GM23248 (cell line): Measurements from ENCODE around the gene SLC30A3. TPM values are rescaled to one million over a fixed set of nuclear protein-coding genes. Genes with fewer than 3 reads are reported as not detected.
A peak's percentile ranks its signal among the peaks of the same experiment; 100 is the strongest.

Experiments
- DNase-seq: peaks from one replicate; pipeline ENCODE4 v3.0.0-alpha.2; 2015
- H2AFZ ChIP-seq: fragments of 200-600 bp; sonication (generic); 2 replicates; pipeline ENCODE4 v1.6.1; 2016; ENCODE audit warnings: antibody characterized with exemption
- H3F3A ChIP-seq: fragments of 200-600 bp; sonication (generic); 2 replicates; pipeline ENCODE4 v1.6.1; 2016; ENCODE audit warnings: mild to moderate bottlenecking, antibody characterized with exemption, mixed run types; ENCODE audit not compliant: insufficient read depth
- H3K27ac ChIP-seq: fragments of 200-600 bp; sonication (generic); 2 replicates; pipeline ENCODE4 v1.5.1; 2016; ENCODE audit warnings: mild to moderate bottlenecking
- H3K27me3 ChIP-seq: fragments of 200-600 bp; sonication (generic); replicated peaks from 2 replicates; pipeline ENCODE4 v1.6.1; 2016; ENCODE audit warnings: mild to moderate bottlenecking; ENCODE audit not compliant: insufficient read depth
- H3K36me3 ChIP-seq: fragments of 200-600 bp; sonication (generic); 2 replicates; pipeline ENCODE4 v1.6.1; 2016; ENCODE audit warnings: low read depth, mild to moderate bottlenecking
- H3K4me1 ChIP-seq: fragments of 200-600 bp; sonication (generic); 2 replicates; pipeline ENCODE4 v1.6.1; 2016; ENCODE audit warnings: mild to moderate bottlenecking; ENCODE audit not compliant: insufficient read depth
- H3K4me2 ChIP-seq: fragments of 200-600 bp; sonication (generic); one replicate; pipeline ENCODE4 v1.6.1; 2016; ENCODE audit warnings: mild to moderate bottlenecking; ENCODE audit not compliant: unreplicated experiment
- H3K4me3 ChIP-seq: fragments of 200-600 bp; sonication (generic); 2 replicates; pipeline ENCODE4 v1.5.1; 2016; ENCODE audit warnings: mild to moderate bottlenecking
- H3K79me2 ChIP-seq: fragments of 200-600 bp; sonication (generic); 2 replicates; pipeline ENCODE4 v1.6.1; 2016; ENCODE audit warnings: mild to moderate bottlenecking; ENCODE audit not compliant: insufficient read depth
- H3K9ac ChIP-seq: fragments of 200-600 bp; sonication (generic); 2 replicates; pipeline ENCODE4 v1.6.1; 2016; ENCODE audit warnings: mild to moderate bottlenecking
- H3K9me2 ChIP-seq: fragments of 200-600 bp; sonication (generic); 2 replicates; pipeline ENCODE4 v1.6.1; 2016; ENCODE audit warnings: mixed run types, mild to moderate bottlenecking, moderate library complexity; ENCODE audit not compliant: insufficient read depth
- H3K9me3 ChIP-seq: fragments of 200-600 bp; sonication (generic); one replicate; pipeline ENCODE4 v1.6.1; 2017; ENCODE audit warnings: low read depth
- H4K20me1 ChIP-seq: fragments of 200-600 bp; sonication (generic); 2 replicates; pipeline ENCODE4 v1.6.0; 2016; ENCODE audit not compliant: insufficient read depth
- EZH2 ChIP-seq: fragments of 200-600 bp; sonication (generic); IDR thresholded peaks from 2 replicates; pipeline ENCODE4 v1.6.1; 2018; ENCODE audit warnings: antibody characterized with exemption, mild to moderate bottlenecking; ENCODE audit not compliant: insufficient read depth, poor library complexity, severe bottlenecking
- EZH2phosphoT487 ChIP-seq: fragments of 200-600 bp; sonication (generic); IDR thresholded peaks from 2 replicates; pipeline ENCODE4 v1.6.1; 2018; ENCODE audit warnings: antibody characterized with exemption, moderate library complexity, mild to moderate bottlenecking, low read depth; ENCODE audit not compliant: insufficient read depth
- WGBS, 2 experiments: methylation state at CpG; one replicate each; pipeline ENCODE4 v1.1.6; 2015 to 2017; ENCODE audit warnings: low lambda C conversion rate in 2 of 2, low coverage in 1 of 2; ENCODE audit errors: missing lambda C conversion rate in 2 of 2; 5-methylcytosine and 5-hydroxymethylcytosine counted together
- in situ Hi-C: fragments of 300-500 bp; cut with MboI; formaldehyde crosslinking; loops from 2 replicates; pipeline ENCODE4 v1.15.0; 2020
- polyA plus RNA-seq: library from polyadenylated mRNA; unstranded; fragments of >200 nt; fragmentation: Nextera tagmentation; extraction: Ambion mirVana; gene quantifications from 2 replicates; pipeline ENCODE4 v1.2.1, GENCODE V29; 2016
- total RNA-seq: library from RNA; depleted of rRNA; stranded (reverse); fragments of >200 nt; shearing (Covaris generic); gene quantifications from 2 replicates; pipeline ENCODE4 v1.2.3, GENCODE V29; 2014

SLC30A3 gene
- total and polyA plus RNA-seq, 2 experiments from 2014 or later, result not detected

- 39 to 47% methylated on average over 5 of the region's 5 CpGs for WGBS, 2 experiments
- Histone ChIP-seq H3F3A (0 out of 2 replicates have a peak, but pooled peaks cover 3% of the 10 kb centered on the region), H3K9me2 (no peaks in the 10 kb centered on the region), H3K9me3 (no peaks in the 10 kb centered on the region), H3K36me3 (no peaks in the 10 kb centered on the region), H3K9ac (no peak overlapping the region), H3K79me2 (no peaks in the 10 kb centered on the region), H3K4me1 (peaks cover 18% of the 10 kb centered on the region), H4K20me1 (no peaks in the 10 kb centered on the region), H3K27me3 (peaks cover 8% of the 10 kb centered on the region; the same call in 1 of the 2 replicates), H3K4me3 (no peak overlapping the region), H3K4me2 (no peak overlapping the region), H3K27ac (no peak overlapping the region), H2AFZ (no peak overlapping the region)
- TF ChIP-seq EZH2phosphoT487, result no peak
- TF ChIP-seq EZH2, result no peak
- no peak for DNase-seq
- in situ Hi-C loops, result loop anchor here (10.0 kb wide), 1 partner anchor 178 kb away; no protein-coding TSS in a partner anchor
These were observed 20.0 kb upstream of the SLC30A3 start for GRCh38 chr2:27282892-27283291.

DNA sequence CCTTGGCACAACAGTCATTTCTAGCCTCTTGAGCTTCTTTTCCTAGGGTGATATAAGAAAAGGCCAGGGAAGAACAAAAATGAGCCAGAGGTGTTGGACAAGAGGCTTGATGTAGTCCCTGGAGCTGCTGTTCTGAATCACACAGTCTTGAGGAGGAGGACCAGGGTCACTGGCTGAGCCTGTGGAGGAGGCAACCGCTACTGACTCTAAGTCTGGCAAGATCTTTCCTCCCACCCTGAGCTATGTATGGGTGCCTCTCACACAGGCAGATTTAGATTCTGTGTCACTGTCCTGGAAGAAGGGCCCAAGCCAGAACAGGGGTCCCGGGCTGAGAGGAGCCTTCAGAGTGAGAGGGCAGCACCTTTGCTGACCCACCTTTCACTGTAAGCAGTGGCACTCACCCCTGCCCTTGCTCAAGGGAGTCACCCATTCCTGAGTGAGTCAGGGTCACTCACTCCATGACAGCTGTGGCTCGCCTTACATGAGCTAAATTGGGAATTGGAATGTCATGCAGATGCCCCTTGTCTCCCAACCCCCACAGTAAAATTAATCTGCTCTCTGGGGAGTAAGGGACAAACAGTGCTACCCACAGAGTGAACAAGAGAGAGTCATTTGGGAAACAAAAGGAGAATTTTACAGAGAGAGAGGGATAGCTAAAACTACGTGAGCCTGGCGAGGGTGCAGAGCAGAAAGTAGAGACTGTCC is 19.2 kb upstream of the SLC30A3 start, which contains the start of gene TRIM54:
Gene TRIM54, plus strand, starts transcription at position 575 of the 705 bp plus-strand sequence. CDS start 303 bp downstream, outside the sequence.
- no peaks in the 10 kb centered on the region for H3K36me3 ChIP-seq
- no peak within 1 kb of the TSS for H3K27ac ChIP-seq
- WGBS, 2 experiments, result 69 to 78% methylated on average over 5 of the region's 5 CpGs
- H4K20me1 ChIP-seq, result no peaks in the 10 kb centered on the region
- TF ChIP-seq EZH2phosphoT487 (no peak), EZH2 (no peak)
- H2AFZ ChIP-seq, result no peak within 1 kb of the TSS
- H3K27me3 ChIP-seq, result peaks cover 8% of the 10 kb centered on the region; the same call in 1 of the 2 replicates
- H3K4me1 ChIP-seq, result peaks cover 18% of the 10 kb centered on the region
- H3K4me3 ChIP-seq, result no peak within 1 kb of the TSS
- peak; percentile 56 for DNase-seq
- H3K9ac ChIP-seq, result no peak within 1 kb of the TSS
- H3K4me2 ChIP-seq, result peak within 1 kb of the TSS; percentile 11
- no peaks in the 10 kb centered on the region for H3K9me3 ChIP-seq
- no peaks in the 10 kb centered on the region for H3K9me2 ChIP-seq
- 0 out of 2 replicates have a peak, but pooled peaks cover 3% of the 10 kb centered on the region for H3F3A ChIP-seq
- in situ Hi-C loops, result loop anchor here (10.0 kb wide), 1 partner anchor 177 kb away; no protein-coding TSS in a partner anchor
- no peaks in the 10 kb centered on the region for H3K79me2 ChIP-seq

DNA sequence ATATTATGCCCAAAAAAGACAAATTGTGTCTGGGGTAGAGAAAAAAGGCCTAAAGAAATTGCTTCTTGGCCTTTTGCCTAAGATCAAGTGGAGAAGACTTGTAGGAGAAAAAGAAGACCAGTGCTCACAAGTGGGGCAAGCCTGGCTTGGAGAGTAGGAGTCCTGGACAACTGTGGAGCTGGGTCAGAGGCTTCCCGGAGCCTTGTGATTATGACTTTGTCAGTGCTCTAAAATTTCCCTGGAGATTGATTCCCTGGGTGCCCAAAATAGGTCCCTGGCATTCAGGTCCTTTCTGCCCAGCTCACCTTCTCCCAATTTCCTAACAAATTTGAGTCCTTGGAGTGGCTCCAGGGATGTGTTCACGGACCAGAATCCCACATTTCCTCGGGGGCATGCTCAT is 18.6 kb upstream of the SLC30A3 start:
- in situ Hi-C loops, result loop anchor here (10.0 kb wide), 1 partner anchor 177 kb away; no protein-coding TSS in a partner anchor
- TF ChIP-seq EZH2phosphoT487 (no peak), EZH2 (no peak)
- H3K4me1 ChIP-seq, result peaks cover 18% of the 10 kb centered on the region
- no peak overlapping the region for H2AFZ ChIP-seq
- H3K27me3 ChIP-seq, result peaks cover 8% of the 10 kb centered on the region
- peak overlapping the region; percentile 11 for H3K4me2 ChIP-seq
- no peaks in the 10 kb centered on the region for H3K9me3 ChIP-seq
- no peaks in the 10 kb centered on the region for H3K9me2 ChIP-seq
- 87 to 92% methylated on average over 3 of the region's 3 CpGs for WGBS, 2 experiments
- H4K20me1 ChIP-seq, result no peaks in the 10 kb centered on the region
- H3K36me3 ChIP-seq, result no peaks in the 10 kb centered on the region
- no peak overlapping the region for H3K4me3 ChIP-seq
- DNase-seq, result no peak
- 0 out of 2 replicates have a peak, but pooled peaks cover 3% of the 10 kb centered on the region for H3F3A ChIP-seq
- H3K9ac ChIP-seq, result no peak overlapping the region
- no peak overlapping the region for H3K27ac ChIP-seq
- H3K79me2 ChIP-seq, result no peaks in the 10 kb centered on the region

GRCh38 chr2:27280826-27281225 is 18.0 kb upstream of the SLC30A3 start:
- no peak overlapping the region for H3K27ac ChIP-seq
- no peak overlapping the region for H3K4me3 ChIP-seq
- no peak for TF ChIP-seq EZH2
- TF ChIP-seq EZH2phosphoT487, result no peak
- peaks cover 7% of the 10 kb centered on the region for H3K27me3 ChIP-seq
- H3K4me2 ChIP-seq, result peak overlapping the region; percentile 11
- no peaks in the 10 kb centered on the region for H3K9me2 ChIP-seq
- peaks cover 18% of the 10 kb centered on the region for H3K4me1 ChIP-seq
- H3F3A ChIP-seq, result 0 out of 2 replicates have a peak, but pooled peaks cover 3% of the 10 kb centered on the region
- H3K36me3 ChIP-seq, result no peaks in the 10 kb centered on the region
- peak; percentile 26 for DNase-seq
- H3K9ac ChIP-seq, result no peak overlapping the region
- no peaks in the 10 kb centered on the region for H3K9me3 ChIP-seq
- no peak overlapping the region for H2AFZ ChIP-seq
- in situ Hi-C loops, result loop anchor here (10.0 kb wide), 1 partner anchor 176 kb away; no protein-coding TSS in a partner anchor
- H3K79me2 ChIP-seq, result no peaks in the 10 kb centered on the region
- H4K20me1 ChIP-seq, result no peaks in the 10 kb centered on the region
- 23 to 58% methylated on average over 3 of the region's 3 CpGs for WGBS, 2 experiments
